GM12864 (cell line): ENCODE results near the gene TESK2.
"Not testable (repeated sequence)": the region's sequence is repeated elsewhere in the genome, so short reads cannot be mapped to it uniquely, and the experiment has no call there.

Experiments used
- DNase-seq: peaks from one replicate; pipeline ENCODE4 v3.0.0-alpha.2; 2011; ENCODE audit warnings: low read depth
- H3K4me3 ChIP-seq: 2 replicates; pipeline ENCODE4 v1.5.1; 2011; ENCODE audit warnings: mild to moderate bottlenecking, low read depth, low read length, control low read depth
- TF ChIP-seq, protein P1 (sequence below): IDR thresholded peaks from 2 replicates; pipeline ENCODE4 v1.5.1; 2011; ENCODE audit warnings: low read depth, mild to moderate bottlenecking, moderate library complexity, low read length, control low read depth, inconsistent platforms; ENCODE audit errors: missing control alignments

The TESK2 gene

DNA sequence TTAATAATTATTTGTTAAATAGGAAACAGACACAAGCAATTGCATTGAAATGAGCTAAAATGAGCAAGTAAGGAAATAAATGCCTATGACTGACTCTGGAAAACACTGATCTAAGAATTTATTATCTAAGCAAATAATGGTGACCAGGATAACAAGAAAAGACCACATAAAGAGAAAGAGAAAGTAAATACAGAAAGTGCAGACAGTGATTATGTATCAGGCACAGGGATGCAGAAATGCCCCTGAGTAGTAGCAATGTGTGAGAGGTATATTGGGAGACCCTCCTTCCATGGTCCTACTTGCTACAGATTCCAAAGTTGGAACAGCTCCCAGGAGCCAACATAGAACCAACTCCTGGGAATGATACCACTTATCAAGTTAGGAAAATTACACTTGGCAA, 117.4 kb downstream of the TESK2 start:
- TF ChIP-seq, protein P1, sequence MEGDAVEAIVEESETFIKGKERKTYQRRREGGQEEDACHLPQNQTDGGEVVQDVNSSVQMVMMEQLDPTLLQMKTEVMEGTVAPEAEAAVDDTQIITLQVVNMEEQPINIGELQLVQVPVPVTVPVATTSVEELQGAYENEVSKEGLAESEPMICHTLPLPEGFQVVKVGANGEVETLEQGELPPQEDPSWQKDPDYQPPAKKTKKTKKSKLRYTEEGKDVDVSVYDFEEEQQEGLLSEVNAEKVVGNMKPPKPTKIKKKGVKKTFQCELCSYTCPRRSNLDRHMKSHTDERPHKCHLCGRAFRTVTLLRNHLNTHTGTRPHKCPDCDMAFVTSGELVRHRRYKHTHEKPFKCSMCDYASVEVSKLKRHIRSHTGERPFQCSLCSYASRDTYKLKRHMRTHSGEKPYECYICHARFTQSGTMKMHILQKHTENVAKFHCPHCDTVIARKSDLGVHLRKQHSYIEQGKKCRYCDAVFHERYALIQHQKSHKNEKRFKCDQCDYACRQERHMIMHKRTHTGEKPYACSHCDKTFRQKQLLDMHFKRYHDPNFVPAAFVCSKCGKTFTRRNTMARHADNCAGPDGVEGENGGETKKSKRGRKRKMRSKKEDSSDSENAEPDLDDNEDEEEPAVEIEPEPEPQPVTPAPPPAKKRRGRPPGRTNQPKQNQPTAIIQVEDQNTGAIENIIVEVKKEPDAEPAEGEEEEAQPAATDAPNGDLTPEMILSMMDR: no peak
- no peak for DNase-seq
- H3K4me3 ChIP-seq: no peak overlapping the region

DNA sequence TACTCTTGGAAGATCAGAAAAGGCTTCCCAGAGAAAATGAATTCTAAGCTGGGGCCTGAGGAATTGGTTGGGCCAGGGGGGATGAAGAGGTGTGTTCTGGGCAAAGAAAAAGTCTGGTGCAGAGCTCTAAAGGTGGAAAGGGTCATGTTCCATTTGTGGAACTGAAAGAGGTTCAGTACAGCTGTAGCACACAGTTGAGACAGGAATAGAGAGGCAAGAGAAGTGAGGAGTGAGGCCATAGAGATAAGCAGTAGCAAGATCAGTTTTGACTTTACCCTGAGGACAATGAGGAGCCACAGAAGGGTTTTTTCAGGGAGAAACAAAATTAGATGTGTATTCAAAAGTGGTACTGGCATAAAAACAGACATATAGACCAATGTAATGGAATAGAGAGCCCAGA, 120.4 kb downstream of the TESK2 start:
- DNase-seq: peak; percentile 67
- no peak overlapping the region for H3K4me3 ChIP-seq
- TF ChIP-seq, protein P1: no peak

DNA sequence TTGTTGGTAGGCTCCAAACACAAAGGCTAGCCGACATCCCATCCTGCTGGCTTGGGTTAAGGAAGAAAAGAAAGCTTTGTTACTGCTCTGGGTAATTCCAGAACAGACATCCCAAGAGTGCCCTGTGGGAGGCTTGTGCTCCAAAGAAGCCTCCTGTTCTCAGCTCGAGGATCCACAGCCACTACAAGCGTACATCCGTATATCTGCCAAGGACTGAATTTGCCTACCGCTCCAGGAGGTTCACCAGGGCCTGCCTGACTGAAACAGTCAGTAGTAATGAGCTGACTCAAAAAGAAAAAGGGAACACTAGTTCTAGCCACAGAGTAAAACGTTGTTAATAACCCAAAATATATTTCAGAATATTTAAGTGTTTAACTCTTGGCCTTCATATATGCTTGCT, 125.9 kb downstream of the TESK2 start:
- TF ChIP-seq, protein P1: no peak
- peak; percentile 59 for DNase-seq
- H3K4me3 ChIP-seq: no peak overlapping the region

DNA sequence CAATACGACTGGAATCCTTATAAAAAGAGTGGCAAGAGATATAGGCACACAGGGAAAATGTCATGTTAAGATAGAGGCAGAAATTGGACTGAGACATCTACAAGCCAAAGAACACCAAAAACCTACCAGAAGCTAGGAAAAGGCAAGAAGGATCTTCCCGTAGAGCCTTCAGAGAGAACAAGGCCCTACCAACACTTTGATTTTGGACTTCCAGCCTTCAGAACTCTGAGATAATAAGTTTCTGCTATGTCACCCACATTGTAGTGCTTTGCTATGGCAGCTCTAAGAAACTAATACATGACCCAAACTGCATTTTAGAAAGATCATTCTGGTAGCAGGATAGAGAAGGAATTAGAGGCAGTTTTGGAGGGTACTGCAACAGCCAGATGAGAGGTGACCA, 126.7 kb downstream of the TESK2 start:
- H3K4me3 ChIP-seq: no peak overlapping the region
- DNase-seq: no peak
- TF ChIP-seq, protein P1: no peak

DNA sequence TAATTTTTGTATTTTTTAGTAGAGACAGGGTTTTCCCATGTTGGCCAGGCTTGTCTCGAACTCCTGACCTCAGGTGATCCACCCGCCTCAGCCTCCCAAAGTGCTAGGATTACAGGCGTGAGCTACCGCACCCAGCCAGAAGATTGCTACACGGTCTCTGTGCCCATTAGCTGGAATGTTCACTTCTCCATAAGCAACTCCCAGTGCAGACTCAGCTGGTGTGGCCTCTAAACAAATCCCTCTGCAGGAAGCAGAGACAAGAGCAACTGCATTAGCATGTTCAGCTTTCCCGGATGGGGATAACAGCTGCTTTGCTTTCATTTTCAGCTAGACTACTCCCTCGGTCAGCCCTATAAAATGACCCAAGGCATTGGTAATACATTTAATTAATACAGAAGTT, 130.0 kb downstream of the TESK2 start:
- H3K4me3 ChIP-seq, DNase-seq: not testable (repeated sequence)

DNA sequence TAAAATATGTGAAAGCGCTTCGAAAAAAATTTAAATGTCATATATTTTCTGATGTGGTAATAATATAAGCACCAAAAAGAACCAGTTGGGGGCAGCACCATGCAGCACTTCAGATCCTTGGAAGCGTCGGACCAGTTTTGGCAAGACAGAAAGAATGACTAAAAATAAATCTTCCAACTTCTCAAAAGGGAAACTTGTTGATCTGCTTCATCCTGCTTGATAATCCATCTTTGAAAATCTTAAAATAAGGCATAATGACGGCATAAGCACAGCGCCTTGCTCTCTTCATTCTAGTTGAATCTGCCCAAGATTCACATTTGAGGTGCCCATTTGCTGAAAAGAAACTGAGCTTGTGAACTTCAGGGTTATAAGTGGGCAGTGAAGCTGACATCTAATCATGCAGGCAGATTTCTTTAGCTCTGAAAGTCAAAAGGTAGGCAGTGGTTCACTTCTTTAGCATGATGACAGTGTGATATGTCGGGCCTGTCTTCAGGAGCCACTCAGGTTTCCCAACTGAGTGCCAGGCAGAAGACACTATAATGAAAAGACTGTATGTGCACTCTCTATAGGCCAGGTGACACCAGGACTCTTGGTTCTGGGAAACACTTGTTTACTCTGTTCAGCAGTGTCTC, 131.0 kb downstream of the TESK2 start:
- TF ChIP-seq, protein P1: peak; percentile 56
- DNase-seq: no peak
- H3K4me3 ChIP-seq: no peak overlapping the region

DNA sequence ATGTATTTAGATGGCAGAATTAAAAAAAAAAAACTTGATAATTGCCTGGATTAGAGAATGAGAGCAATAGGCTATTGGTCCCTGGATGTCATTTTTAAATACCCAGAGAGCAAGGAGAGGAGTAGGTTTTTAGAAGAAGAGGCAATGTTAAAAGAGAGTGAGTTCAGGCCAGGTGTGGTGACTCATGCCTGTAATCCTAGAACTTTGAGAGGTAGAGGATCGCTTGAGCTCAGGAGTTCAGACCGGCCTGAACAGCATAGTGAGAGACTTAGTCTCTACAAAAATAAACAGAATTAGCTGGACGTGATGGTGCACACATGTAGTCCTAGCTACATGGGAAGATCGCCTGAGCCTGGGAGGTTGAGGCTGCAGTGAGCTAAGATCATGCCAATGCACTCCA, 134.8 kb downstream of the TESK2 start:
- no peak for DNase-seq
- H3K4me3 ChIP-seq: no peak overlapping the region
- TF ChIP-seq, protein P1: no peak
